Fibroblast of skin of back (primary cell): ENCODE measurements around the gene MATN1.
"Not testable (repeated sequence)": the region's sequence is repeated elsewhere in the genome, so short reads cannot be mapped to it uniquely, and the experiment has no call there.

Experiments used
- DNase-seq: peaks from one replicate; pipeline ENCODE4 v3.0.0-alpha.2; 2013

MATN1 gene

GRCh38 chr1:30694280-30695175 is 28.9 kb downstream of the MATN1 start:
- DNase-seq: no peak

- DNase-seq: no peak
Observed at GRCh38 chr1:30693822-30694221, 29.6 kb downstream of the MATN1 start.

DNA sequence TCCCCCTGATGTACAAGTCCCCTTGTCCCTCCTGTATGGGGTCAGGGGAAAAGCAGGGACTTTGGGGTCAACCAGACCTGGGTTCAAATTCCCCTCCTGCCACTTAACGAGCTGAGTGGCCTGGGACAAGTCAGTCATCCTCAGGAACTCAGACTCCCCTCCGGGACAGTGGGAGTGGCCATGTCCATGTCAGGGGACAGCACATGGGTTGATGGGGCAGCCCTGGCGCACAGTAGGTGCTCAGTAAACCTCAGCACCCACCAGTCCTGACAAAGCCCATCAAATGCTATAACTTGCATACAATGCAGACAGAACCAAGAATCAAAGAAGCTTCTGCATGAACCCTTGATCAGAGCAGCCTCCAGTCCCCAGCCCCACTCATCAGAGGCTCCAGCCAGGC is 30.0 kb downstream of the MATN1 start:
- DNase-seq: no peak

GRCh38 chr1:30692948-30693301 is 30.5 kb downstream of the MATN1 start:
- DNase-seq: no peak

DNA sequence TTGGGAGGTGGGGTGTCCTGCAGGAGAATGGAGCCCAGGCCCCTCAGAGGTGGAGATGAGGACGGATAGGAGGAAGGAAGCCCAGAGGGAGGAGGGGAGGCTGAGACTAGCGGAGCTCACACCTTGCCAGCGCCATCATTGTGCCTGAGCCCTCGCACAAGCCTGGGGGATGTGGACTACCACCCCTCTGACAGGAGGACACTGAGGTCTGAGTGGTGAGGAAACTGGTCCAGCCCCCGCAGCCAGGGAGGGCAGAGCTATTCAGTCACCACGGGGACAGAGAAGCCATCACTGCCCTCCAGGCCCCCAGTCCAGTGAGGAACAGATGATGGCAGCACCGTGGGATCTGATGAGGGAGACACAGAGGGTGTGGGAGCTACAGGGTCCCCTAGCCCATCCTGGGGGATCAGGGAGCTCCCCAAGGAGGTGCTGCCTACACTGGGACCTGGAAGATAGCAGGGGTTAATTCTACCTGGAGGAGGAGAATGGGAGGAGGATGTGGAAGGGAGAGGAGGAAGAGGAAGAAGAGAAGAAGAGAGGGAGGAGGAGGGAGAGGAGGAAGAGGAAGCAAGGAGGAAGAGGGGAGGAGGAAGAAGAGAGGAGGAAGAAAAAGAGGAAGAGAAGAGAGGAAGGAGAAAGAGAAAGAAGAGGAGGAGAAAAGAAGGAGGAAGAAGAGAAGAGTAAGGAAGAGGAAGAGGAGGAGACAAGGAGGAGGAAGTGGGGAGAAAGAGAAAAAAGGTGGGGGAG is 31.0 kb downstream of the MATN1 start:
- DNase-seq: no peak

DNA sequence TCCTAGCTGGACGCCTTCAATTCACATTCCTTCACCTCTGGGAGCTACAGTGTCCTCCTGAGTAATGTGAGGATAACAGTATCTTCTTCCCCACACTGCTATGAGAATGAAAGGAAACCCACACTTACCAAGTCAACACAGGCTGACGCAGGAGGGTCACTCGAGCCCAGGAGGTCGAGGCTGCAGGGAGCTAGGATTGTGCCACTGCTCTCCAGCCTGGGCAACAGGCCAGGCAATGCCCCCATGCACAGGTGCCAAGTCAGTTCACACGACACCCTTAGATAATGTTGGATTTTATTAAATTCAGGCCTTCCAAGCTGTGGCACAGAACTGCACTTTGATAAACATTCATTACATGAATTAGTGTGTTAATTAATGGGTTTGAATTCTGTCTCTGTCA is 31.9 kb downstream of the MATN1 start:
- no peak for DNase-seq

- DNase-seq: no peak
Observed at GRCh38 chr1:30689901-30690645, 33.3 kb downstream of the MATN1 start.

DNA sequence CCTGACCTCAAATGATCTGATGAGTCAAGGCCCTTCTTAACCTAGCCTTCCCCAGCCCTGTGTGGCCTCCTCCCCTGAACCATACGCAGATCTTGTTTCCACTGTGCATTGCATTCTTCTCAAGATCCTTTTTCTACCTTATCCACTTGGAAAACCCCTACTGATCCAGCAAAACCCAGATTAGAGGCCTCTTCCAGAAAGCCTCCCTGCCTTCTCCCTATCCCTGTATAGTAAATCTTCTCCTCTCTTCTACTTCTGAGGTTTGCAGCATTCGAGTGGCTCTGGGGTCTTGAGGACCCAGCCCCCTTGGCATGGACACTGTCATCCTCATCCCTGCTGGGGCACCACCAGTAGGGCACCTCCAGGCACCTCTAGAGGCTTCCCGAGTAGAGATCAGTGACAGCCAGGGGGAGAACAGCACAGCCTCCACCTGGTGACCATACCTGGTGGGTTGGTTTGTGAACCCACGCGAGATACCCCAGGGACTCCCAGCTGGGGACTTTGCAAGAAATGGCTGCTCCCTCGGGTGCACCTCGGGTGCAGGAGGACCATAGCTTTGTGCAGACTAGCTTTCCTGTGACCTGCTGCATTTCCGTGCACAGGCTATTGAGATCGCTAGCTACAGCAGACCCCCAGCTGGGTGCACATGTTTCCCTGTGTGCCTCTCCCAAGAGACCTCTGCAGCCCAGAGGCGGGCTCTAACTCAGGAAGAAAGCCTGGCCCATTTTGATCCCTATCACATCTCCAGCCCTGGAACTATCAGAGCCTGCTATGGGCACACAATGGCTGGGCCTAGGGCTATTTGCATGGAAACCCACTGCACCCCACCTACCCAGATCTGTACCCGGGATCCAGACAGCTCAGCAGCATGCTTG is 34.2 kb downstream of the MATN1 start:
- DNase-seq: no peak

GRCh38 chr1:30688516-30688915 is 34.9 kb downstream of the MATN1 start:
- DNase-seq: not testable (repeated sequence)

DNA sequence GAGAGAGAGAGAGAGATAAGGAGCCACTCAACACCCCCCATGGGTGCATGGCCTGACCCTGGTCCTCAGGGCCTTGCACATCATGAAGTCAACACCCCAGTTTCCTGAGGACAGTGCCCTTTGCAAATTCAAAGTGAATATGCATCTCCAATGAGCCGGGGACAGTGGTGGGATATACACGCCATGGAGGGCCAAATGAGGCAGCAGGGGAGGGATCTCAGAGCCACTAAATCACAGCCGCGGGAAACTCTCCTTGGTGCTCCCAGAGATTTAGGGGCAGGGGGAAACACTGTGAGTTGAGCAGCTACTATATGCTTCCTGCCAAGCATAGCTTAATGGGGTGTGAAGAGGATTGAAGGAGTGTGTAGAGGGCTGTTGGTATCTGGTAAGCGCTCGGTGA is 35.5 kb downstream of the MATN1 start:
- no peak for DNase-seq

- DNase-seq: no peak
Observed at GRCh38 chr1:30686236-30686935, 37.0 kb downstream of the MATN1 start.

- DNase-seq: no peak
Observed at GRCh38 chr1:30685796-30686165, 37.6 kb downstream of the MATN1 start.

- no peak for DNase-seq
Observed at GRCh38 chr1:30684881-30685795, 38.2 kb downstream of the MATN1 start.

DNA sequence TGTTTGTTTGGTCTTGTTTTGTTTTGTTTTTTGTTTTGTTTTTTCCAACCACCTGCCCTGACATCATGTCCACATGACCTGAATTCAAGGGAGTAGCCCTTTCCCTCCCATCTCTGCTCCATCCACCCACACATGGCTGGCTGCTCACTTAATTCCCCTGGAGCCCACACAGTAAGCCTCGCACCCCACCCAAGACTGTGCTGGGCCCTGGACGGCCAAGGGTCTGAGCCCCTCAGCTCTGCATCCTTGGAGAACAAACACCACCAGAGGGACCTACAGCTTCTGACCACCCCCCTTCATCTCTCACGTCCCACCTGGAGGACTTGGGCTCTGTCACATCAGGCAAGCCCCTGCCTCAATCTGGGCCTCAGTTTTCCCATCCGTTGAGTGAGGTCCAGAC is 39.1 kb downstream of the MATN1 start:
- DNase-seq: no peak

DNA sequence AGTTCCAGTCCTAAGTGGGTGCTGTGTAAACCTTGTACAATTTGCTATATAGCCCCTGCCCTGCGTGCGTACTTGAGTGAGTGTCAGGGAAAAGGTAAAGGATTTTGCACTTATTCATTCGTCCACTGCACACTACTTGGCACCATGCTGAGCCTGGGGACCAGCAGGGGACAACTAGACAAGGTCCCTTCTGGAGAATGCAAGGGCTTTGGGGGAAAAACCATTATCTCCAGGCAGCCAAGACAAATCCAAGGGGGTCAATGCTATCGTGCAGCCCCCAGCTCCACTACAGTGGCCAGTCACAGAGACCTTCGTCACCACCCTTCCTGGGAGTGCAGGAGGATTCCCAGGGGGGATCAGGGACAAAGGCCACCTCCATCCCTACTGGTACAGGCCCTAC is 39.7 kb downstream of the MATN1 start:
- DNase-seq: no peak

DNA sequence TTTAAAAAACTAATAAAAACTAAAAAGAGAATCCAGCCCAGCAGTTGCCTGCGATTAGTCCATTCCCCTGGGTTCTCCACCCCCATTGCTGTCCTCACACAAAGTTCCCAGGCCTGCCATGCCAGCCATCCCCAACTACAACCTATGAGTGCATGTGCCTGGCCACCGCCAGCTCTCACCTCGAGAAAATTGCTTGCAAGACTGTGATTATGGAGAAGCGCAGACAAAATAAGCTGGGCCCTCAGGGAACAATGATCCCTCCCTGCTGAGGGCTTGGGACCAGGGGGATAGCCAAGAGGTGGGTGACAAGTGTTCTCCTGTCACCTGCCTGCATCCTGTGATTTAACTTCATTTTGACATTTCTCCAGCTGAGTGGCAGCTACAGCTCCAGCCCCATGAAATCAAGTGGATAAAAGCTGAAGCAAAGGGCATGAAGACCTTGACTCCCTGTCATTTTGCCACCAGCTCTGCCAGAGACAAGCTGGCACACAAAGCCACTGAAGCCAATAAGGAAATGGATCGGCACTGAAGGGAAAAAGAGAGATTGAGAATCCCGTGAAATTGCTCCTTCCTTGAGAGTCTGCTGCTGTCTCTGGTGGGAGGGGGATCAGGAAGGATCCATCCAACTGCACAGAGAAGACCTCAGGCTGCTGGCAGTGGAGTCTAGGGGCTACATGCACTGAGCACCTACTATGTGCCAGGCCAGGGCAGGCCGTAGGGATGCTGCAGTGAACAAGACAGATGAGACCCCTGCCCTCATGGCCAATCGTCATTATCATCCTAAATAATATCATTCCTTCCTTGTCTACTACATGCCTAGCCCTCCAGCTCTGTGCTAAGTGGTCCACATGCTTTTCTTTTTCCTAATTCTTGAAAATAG is 40.7 kb downstream of the MATN1 start:
- no peak for DNase-seq

DNA sequence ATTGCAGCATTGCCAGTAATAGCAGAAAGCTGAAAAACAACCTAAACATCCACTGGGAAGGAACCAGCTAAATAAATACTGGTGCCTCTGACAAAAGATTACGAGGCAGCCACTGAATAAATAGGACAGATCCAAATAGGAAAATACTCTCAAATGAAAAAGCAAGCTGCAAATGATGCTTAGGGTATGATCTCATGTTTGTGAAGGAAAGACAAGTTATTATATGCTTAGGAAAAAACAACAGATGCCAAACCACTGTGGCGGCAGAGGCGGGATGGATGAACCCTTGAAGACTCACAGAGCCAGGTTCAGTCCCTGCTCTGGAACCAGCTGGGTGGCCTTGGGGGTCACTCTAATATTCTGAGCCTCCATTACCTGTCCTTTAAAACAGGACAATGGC is 41.6 kb downstream of the MATN1 start:
- DNase-seq: no peak

DNA sequence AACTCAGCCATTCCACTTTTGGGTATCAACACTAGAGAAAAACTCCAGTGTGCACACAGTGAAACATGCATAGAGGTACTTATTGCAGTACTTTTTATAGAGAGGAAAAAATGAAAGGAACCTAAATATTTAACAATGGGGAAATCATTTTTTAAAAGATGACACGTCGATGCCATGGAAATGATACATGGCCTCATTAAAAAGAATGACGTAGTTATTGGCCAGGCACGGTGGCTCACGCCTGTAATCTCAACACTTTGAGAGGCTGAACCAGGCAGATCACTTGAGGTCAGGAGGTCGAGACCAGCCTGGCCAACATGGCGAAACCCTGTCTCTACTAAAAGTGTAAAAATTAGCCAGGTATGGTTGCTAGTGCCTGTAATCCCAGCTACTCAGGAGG is 42.5 kb downstream of the MATN1 start:
- DNase-seq: no peak

- DNase-seq: no peak
Observed at GRCh38 chr1:30680429-30680828, 43.0 kb downstream of the MATN1 start.

- no peak for DNase-seq
Observed at GRCh38 chr1:30679976-30680305, 43.4 kb downstream of the MATN1 start.
